Prostate gland (tissue), 2 donors: Measurements from ENCODE around the gene PTH2R.
A peak's percentile ranks its signal among the peaks of the same experiment; 100 is the strongest.

Source experiments
- CTCF ChIP-seq, 4 experiments: fragments of 200-600 bp in 2 of 4; fragments of 450-650 bp in 2 of 4; sonication (generic) in 2 of 4; IDR thresholded peaks; 1 replicate in 3 of 4; 2 replicates in 1 of 4; pipeline ENCODE4 v1.5.1; 2016 to 2019; ENCODE audit warnings: antibody characterized with exemption in 4 of 4, mild to moderate bottlenecking in 2 of 4, moderate library complexity in 2 of 4
- POLR2A ChIP-seq: fragments of 450-650 bp; IDR thresholded peaks from one replicate; pipeline ENCODE4 v1.6.1; 2016; ENCODE audit warnings: antibody characterized with exemption, mild to moderate bottlenecking

DNA sequence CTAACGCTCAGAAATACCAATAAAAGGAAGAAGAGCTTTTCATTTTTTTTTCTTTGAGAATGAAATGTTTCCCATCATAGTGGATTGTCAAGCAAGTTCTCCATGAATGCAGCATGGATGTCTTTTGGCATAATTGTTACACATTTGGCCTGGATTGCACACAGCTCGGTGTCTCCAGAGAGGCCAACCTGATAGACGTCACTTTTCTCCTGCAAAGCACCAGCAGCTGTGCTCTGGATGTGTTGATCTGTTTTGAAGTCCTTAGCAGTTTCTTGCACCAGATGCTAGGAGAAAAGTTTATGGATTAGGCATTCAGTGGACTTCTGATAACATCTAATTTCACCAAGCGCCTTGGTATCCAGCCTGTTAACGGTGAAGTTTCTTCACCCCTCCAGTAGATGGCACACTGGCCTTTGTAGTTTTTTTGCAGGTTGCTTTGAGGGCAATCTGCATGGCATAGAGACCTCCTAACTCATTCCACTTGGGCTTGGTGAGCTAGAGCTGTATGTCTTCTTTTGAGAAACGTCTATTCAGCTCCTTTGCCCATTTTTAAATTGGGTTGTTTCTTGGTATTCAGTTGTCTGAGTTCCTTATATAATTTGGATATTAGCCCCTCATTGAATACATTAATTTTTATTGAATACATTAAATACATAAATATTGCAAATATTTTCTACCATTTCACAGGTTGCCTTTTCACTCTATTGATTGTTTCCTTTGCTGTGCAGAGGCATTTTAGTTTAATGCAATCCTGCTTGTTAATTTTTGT is 59.7 kb downstream of the PTH2R start:
- no peak for TF ChIP-seq POLR2A
- peak in 3 of 4 experiments; percentile 26 to 49 (median 44) for TF ChIP-seq CTCF (IDR thresholded peaks at IDR 0.05)
